Measurements from ENCODE around the gene TPGS1. TPM values are rescaled to one million over a fixed set of nuclear protein-coding genes. Genes with fewer than 3 reads are reported as not detected.
A peak's percentile ranks its signal among the peaks of the same experiment; 100 is the strongest.

TPGS1 gene
- total and polyA plus RNA-seq, 2 of the 8 experiments (the other 6 are each of a cell fraction or from before 2014, with no cell fraction given), result 9.1 to 10.6 TPM

DNA sequence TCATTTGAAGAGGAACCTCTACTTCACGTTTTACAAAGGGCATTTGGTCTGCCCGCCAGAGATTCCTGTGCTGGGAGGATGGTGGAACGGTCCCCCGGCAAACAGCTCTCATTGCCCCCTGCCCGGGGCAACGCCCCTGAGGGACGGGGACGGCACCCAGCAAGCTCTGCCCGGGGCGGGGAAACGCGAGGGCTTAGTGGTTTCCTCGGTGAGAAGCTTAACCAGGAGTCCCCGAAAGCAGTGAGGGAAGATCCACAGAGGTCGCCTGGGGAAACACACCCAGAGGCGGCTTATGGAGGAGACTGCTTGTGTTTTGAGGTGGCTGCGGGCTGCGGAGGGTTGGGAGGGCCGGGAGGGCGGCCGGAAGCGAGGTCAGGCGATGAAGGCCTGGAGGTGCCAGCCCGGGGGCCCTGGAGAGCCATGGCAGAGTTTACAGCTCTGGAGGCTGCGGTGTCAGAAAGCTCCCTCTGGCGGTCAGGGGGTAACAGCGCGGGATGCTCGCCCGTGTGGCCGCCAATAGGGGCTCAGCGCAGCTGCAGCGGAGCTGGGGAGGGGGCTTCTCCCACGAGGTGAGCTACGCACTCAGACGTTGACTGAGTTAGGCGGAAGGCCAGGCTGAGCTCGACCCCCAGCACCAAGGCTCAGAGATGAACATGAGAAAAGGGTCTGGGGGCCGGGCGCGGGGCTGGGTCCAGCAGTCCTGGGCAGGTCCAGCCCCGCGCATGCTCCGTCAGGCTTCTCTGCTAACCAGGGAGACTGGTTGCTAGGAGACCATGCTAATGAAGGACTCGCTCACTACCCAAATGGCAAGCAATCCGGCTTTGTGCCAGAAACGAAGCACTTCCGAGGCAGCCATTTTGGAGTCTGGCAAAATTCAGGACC lies 652 bp upstream of the TPGS1 start (continued):
- TF ChIP-seq RNF2 (IDR thresholded peaks at IDR 0.05; ENCODE audit: borderline replicate concordance, low read depth, low read length, missing control alignments, poor library complexity, severe bottlenecking) (no peak), CTCF (IDR thresholded peaks at IDR 0.05; ENCODE audit: control extremely low read depth in 1 of 3, insufficient read depth in 1 of 3, low read depth in 1 of 3, low read length in 3 of 3) (peak; percentile 93 to 99 (median 97)), PHF8 (conservative IDR thresholded peaks at IDR 0.05; ENCODE audit: low read depth, low read length) (peak; percentile 20; the same call in 1 of the 2 replicates), HDAC2 (IDR thresholded peaks at IDR 0.05; ENCODE audit: borderline replicate concordance in 1 of 2, low read depth in 2 of 2, low read length in 2 of 2) (0 out of 4 replicates have a peak, but pooled peaks of 1 of the 2 experiments have one; percentile 25), TEAD4 (IDR thresholded peaks at IDR 0.05; ENCODE audit: low read depth, low read length) (no peak), TAF1 (IDR thresholded peaks at IDR 0.05; ENCODE audit: low read depth, low read length) (peak; percentile 25; the same call in 1 of the 2 replicates), RAD21 (IDR thresholded peaks at IDR 0.05 in 1 of 2, conservative IDR thresholded peaks at IDR 0.05 in 1 of 2; ENCODE audit: low read depth in 2 of 2, low read length in 2 of 2) (peak; percentile 57 to 66), NRF1 (IDR thresholded peaks at IDR 0.05; ENCODE audit: low read depth, low read length) (peak; percentile 76), BACH1 (IDR thresholded peaks at IDR 0.05; ENCODE audit: low read length) (no peak), TBP (IDR thresholded peaks at IDR 0.05; ENCODE audit: low read depth, low read length) (0 out of 2 replicates have a peak, but pooled peaks have one; percentile 22), SIN3A (conservative IDR thresholded peaks at IDR 0.05 in 1 of 2, IDR thresholded peaks at IDR 0.05 in 1 of 2; ENCODE audit: low read depth in 1 of 2, low read length in 2 of 2) (0 out of 4 replicates have a peak, but pooled peaks have one; percentile 43 to 67), BCL11A (IDR thresholded peaks at IDR 0.05; ENCODE audit: low read depth in 2 of 2, low read length in 2 of 2) (no peak), SP1 (IDR thresholded peaks at IDR 0.05; ENCODE audit: low read depth, low read length) (peak; percentile 50; the same call in 1 of the 2 replicates), GABPA (IDR thresholded peaks at IDR 0.05; ENCODE audit: borderline replicate concordance, insufficient read depth, low read length) (peak; percentile 11; the same call in 1 of the 2 replicates), EP300 (IDR thresholded peaks at IDR 0.05; ENCODE audit: borderline replicate concordance in 1 of 2, low read depth in 2 of 2, low read length in 2 of 2) (peak in 1 of 2 experiments; percentile 49; a peak in 1 of 3 replicates)
